ENCODE results near the gene CHMP4A. TPM values are rescaled to one million over a fixed set of nuclear protein-coding genes. Genes with fewer than 3 reads are reported as not detected.
A peak's percentile ranks its signal among the peaks of the same experiment; 100 is the strongest.
"Not testable (repeated sequence)": the region's sequence is repeated elsewhere in the genome, so short reads cannot be mapped to it uniquely, and the experiment has no call there.

The CHMP4A gene
- total RNA-seq, 2 experiments from 2014 or later: 83.2 to 93.4 TPM

GRCh38 chr14:24246765-24247212, 33.5 kb upstream of the CHMP4A start:
- CTCF ChIA-PET: interaction anchor here (0.6 to 21.9 kb wide), 18 partner anchors 9 to 185 kb away, joined by 3 to 801 read pairs (median 4); partner anchors contain the start of genes CIDEB, DHRS1, IRF9 and LTB4R
- H3K9me3 Mint-ChIP-seq (ENCODE audit: insufficient read depth): no peaks in the 10 kb centered on the region
- H3K27me3 Mint-ChIP-seq (ENCODE audit: low read depth): no peaks in the 10 kb centered on the region
- peak overlapping the region; percentile 67 for H3K4me3 Mint-ChIP-seq
- H3K36me3 Mint-ChIP-seq (ENCODE audit: low read depth): peaks cover 11% of the 10 kb centered on the region
- DNase-seq (peak; percentile 62), ATAC-seq (peak; percentile 10)
- POLR2A ChIA-PET: interaction anchor here (0.6 to 5.6 kb wide), 21 partner anchors 10 to 1563 kb away, joined by 3 to 48 read pairs (median 4); partner anchors contain the start of genes CHMP4A, DHRS1, IRF9 and KHNYN
- H3K27ac Mint-ChIP-seq: peak overlapping the region; percentile 95
- H3K4me1 Mint-ChIP-seq (ENCODE audit: low read depth): peaks cover 64% of the 10 kb centered on the region

- peaks cover 20% of the 10 kb centered on the region for H3K36me3 Mint-ChIP-seq (ENCODE audit: low read depth)
- not testable (repeated sequence) for ATAC-seq; H3K27me3 Mint-ChIP-seq (ENCODE audit: low read depth); H3K4me3 Mint-ChIP-seq; H3K9me3 Mint-ChIP-seq (ENCODE audit: insufficient read depth); DNase-seq
- ChIA-PET POLR2A (interaction anchor here (1.1 to 5.6 kb wide), 4 partner anchors 25 to 186 kb away, joined by 3 to 48 read pairs (median 10); partner anchors contain the start of genes DHRS1, KHNYN, NOP9 and RABGGTA), CTCF (interaction anchor here (1.1 to 21.9 kb wide), 6 partner anchors 26 to 186 kb away, joined by 3 to 801 read pairs (median 15); partner anchors contain the start of genes CIDEB, DHRS1, LTB4R and LTB4R2)
- peaks cover 60% of the 10 kb centered on the region for H3K4me1 Mint-ChIP-seq (ENCODE audit: low read depth)
- H3K27ac Mint-ChIP-seq: peak overlapping the region; percentile 22
These were observed 32.1 kb upstream of the CHMP4A start for GRCh38 chr14:24245350-24245749.

- H3K27me3 Mint-ChIP-seq (ENCODE audit: low read depth): no peaks in the 10 kb centered on the region
- H3K4me3 Mint-ChIP-seq: peak overlapping the region; percentile 94
- peak; percentile 30 for DNase-seq
- no peak for ATAC-seq
- H3K9me3 Mint-ChIP-seq (ENCODE audit: insufficient read depth): no peaks in the 10 kb centered on the region
- peak overlapping the region; percentile 100 for H3K27ac Mint-ChIP-seq
- H3K4me1 Mint-ChIP-seq (ENCODE audit: low read depth): peaks cover 59% of the 10 kb centered on the region
- POLR2A ChIA-PET: interaction anchor here (0.6 to 3.2 kb wide), 22 partner anchors 9 to 187 kb away, joined by 3 to 73 read pairs (median 10); partner anchors contain the start of genes CBLN3, CHMP4A, CIDEB and DHRS1
- H3K36me3 Mint-ChIP-seq (ENCODE audit: low read depth): peaks cover 35% of the 10 kb centered on the region
- CTCF ChIA-PET: interaction anchor here (0.6 to 21.9 kb wide), 27 partner anchors 9 to 452 kb away, joined by 3 to 801 read pairs (median 13); partner anchors contain the start of genes CBLN3, CHMP4A, CIDEB and DHRS1
These were observed 30.1 kb upstream of the CHMP4A start for GRCh38 chr14:24243336-24243836.

- no peaks in the 10 kb centered on the region for H3K9me3 Mint-ChIP-seq (ENCODE audit: insufficient read depth)
- ChIA-PET POLR2A (interaction anchor here (0.6 to 3.2 kb wide), 34 partner anchors 9 to 189 kb away, joined by 3 to 73 read pairs (median 5); partner anchors contain the start of genes CBLN3, CHMP4A, CIDEB and DCAF11), CTCF (interaction anchor here (0.7 to 21.9 kb wide), 39 partner anchors 9 to 1184 kb away, joined by 3 to 801 read pairs (median 7); partner anchors contain the start of genes CBLN3, CHMP4A, CIDEB and DCAF11)
- DNase-seq (peak; percentile 95), ATAC-seq (peak; percentile 85)
- no peaks in the 10 kb centered on the region for H3K27me3 Mint-ChIP-seq (ENCODE audit: low read depth)
- H3K36me3 Mint-ChIP-seq (ENCODE audit: low read depth): peaks cover 45% of the 10 kb centered on the region
- H3K4me1 Mint-ChIP-seq (ENCODE audit: low read depth): peaks cover 54% of the 10 kb centered on the region
- peak overlapping the region; percentile 100 for H3K27ac Mint-ChIP-seq
- peak overlapping the region; percentile 94 for H3K4me3 Mint-ChIP-seq
These were observed 28.6 kb upstream of the CHMP4A start for GRCh38 chr14:24241829-24242443.

- H3K27me3 Mint-ChIP-seq (ENCODE audit: low read depth): no peaks in the 10 kb centered on the region
- POLR2A ChIA-PET: interaction anchor here (1.1 kb wide), 1 partner anchor 26 kb away, joined by 3 read pairs; no protein-coding TSS in a partner anchor
- DNase-seq (no peak), ATAC-seq (no peak)
- peaks cover 52% of the 10 kb centered on the region for H3K4me1 Mint-ChIP-seq (ENCODE audit: low read depth)
- H3K36me3 Mint-ChIP-seq (ENCODE audit: low read depth): peaks cover 57% of the 10 kb centered on the region
- CTCF ChIA-PET: interaction anchor here (1.2 to 21.9 kb wide), 8 partner anchors 12 to 191 kb away, joined by 3 to 801 read pairs (median 33); partner anchors contain the start of genes CBLN3, CHMP4A, CIDEB and DHRS1
- no peaks in the 10 kb centered on the region for H3K9me3 Mint-ChIP-seq (ENCODE audit: insufficient read depth)
- peak overlapping the region; percentile 94 for H3K4me3 Mint-ChIP-seq
- peak overlapping the region; percentile 48 for H3K27ac Mint-ChIP-seq
These were observed 27.0 kb upstream of the CHMP4A start for GRCh38 chr14:24240110-24240918.

GRCh38 chr14:24238527-24239037, 25.3 kb upstream of the CHMP4A start:
- Mint-ChIP-seq H3K9me3 (ENCODE audit: insufficient read depth) (no peaks in the 10 kb centered on the region), H3K4me1 (ENCODE audit: low read depth) (peaks cover 59% of the 10 kb centered on the region), H3K27ac (peak overlapping the region; percentile 27), H3K36me3 (ENCODE audit: low read depth) (peaks cover 70% of the 10 kb centered on the region), H3K4me3 (no peak overlapping the region), H3K27me3 (ENCODE audit: low read depth) (no peaks in the 10 kb centered on the region)
- POLR2A ChIA-PET: interaction anchor here (1.2 to 1.7 kb wide), 4 partner anchors 23 to 77 kb away, joined by 3 to 5 read pairs (median 4); partner anchors contain the start of genes CHMP4A, IPO4, IRF9 and MDP1
- CTCF ChIA-PET: interaction anchor here (0.7 to 21.9 kb wide), 6 partner anchors 8 to 193 kb away, joined by 3 to 801 read pairs (median 4); partner anchors contain the start of genes CIDEB, DHRS1, LTB4R and LTB4R2
- no peak for DNase-seq
- no peak for ATAC-seq

GRCh38 chr14:24238123-24238522, 24.8 kb upstream of the CHMP4A start:
- peaks cover 60% of the 10 kb centered on the region for H3K4me1 Mint-ChIP-seq (ENCODE audit: low read depth)
- CTCF ChIA-PET: interaction anchor here (1.0 to 21.9 kb wide), 4 partner anchors 9 to 194 kb away, joined by 3 to 801 read pairs (median 7); partner anchors contain the start of genes CIDEB, DHRS1, LTB4R and LTB4R2
- DNase-seq (no peak), ATAC-seq (no peak)
- H3K36me3 Mint-ChIP-seq (ENCODE audit: low read depth): peaks cover 70% of the 10 kb centered on the region
- H3K27ac Mint-ChIP-seq: no peak overlapping the region
- H3K4me3 Mint-ChIP-seq: no peak overlapping the region
- POLR2A ChIA-PET: interaction anchor here (1.2 to 1.7 kb wide), 4 partner anchors 22 to 77 kb away, joined by 3 to 5 read pairs (median 4); partner anchors contain the start of genes CHMP4A, IPO4, IRF9 and MDP1
- no peaks in the 10 kb centered on the region for H3K9me3 Mint-ChIP-seq (ENCODE audit: insufficient read depth)
- no peaks in the 10 kb centered on the region for H3K27me3 Mint-ChIP-seq (ENCODE audit: low read depth)

- Mint-ChIP-seq H3K4me1 (ENCODE audit: low read depth) (peaks cover 61% of the 10 kb centered on the region), H3K4me3 (no peak overlapping the region), H3K27ac (no peak overlapping the region), H3K9me3 (ENCODE audit: insufficient read depth) (no peaks in the 10 kb centered on the region), H3K36me3 (ENCODE audit: low read depth) (peaks cover 70% of the 10 kb centered on the region), H3K27me3 (ENCODE audit: low read depth) (no peaks in the 10 kb centered on the region)
- no peak for ATAC-seq
- DNase-seq: no peak
- ChIA-PET POLR2A (interaction anchor here (1.1 to 1.5 kb wide), 4 partner anchors 9 to 49 kb away, joined by 3 to 5 read pairs (median 4); partner anchors contain the start of genes CHMP4A and IPO4), CTCF (interaction anchor here (1.0 to 21.9 kb wide), 5 partner anchors 9 to 194 kb away, joined by 3 to 801 read pairs (median 5); partner anchors contain the start of genes CIDEB, DHRS1, LTB4R and LTB4R2)
These were observed 24.2 kb upstream of the CHMP4A start for GRCh38 chr14:24237463-24237955.

GRCh38 chr14:24236689-24237462, 23.6 kb upstream of the CHMP4A start:
- DNase-seq (no peak), ATAC-seq (no peak)
- CTCF ChIA-PET: interaction anchor here (1.1 to 21.9 kb wide), 4 partner anchors 21 to 195 kb away, joined by 3 to 801 read pairs (median 7); partner anchors contain the start of genes CIDEB, DHRS1, LTB4R and LTB4R2
- no peak overlapping the region for H3K4me3 Mint-ChIP-seq
- peaks cover 67% of the 10 kb centered on the region for H3K36me3 Mint-ChIP-seq (ENCODE audit: low read depth)
- POLR2A ChIA-PET: interaction anchor here (1.0 to 1.4 kb wide), 4 partner anchors 9 to 194 kb away, joined by 3 to 4 read pairs (median 4); partner anchors contain the start of genes CHMP4A and KHNYN
- peaks cover 61% of the 10 kb centered on the region for H3K4me1 Mint-ChIP-seq (ENCODE audit: low read depth)
- no peaks in the 10 kb centered on the region for H3K9me3 Mint-ChIP-seq (ENCODE audit: insufficient read depth)
- no peak overlapping the region for H3K27ac Mint-ChIP-seq
- no peaks in the 10 kb centered on the region for H3K27me3 Mint-ChIP-seq (ENCODE audit: low read depth)

Data from activated CD8-positive, alpha-beta T cell treated with anti-CD3 and anti-CD28 coated beads, Interleukin-2, amount 10 ng/mL, durations not matched to agents 7 days and 5 days (primary cell).